ENCODE measurements around the gene POC1B.

Gene POC1B

DNA sequence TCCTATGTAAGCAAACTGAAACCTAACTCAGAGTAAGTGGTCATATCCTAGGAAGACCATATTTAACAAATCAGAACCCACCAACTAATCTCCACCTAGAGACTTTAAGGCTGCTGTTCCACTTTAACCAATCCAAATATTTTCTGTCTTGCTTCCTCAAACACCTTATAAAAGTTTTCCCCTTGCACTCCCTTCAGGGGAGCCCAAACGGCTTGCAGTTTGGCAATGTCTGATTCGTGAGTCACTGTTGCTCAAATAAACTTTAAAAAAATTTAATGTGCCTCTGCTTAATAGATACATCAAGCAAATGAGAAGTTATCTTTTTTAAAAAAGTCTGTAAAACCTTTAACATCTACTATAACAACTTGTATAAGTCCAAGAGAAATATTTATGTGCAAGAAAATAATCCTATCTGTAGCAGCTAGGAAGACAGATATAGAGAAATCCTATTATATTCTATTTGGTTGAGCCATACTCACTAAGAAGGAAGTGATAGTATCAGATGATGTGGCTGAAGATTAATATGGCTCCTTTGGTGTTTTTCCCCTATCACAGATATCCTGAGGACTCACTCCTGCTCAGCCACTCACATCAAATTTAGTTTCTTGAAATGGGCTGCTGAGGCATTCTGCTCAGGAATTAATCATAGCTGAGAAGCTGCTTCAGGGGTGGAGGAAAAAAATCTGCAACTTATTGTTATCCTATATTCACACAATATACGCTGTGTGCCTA, 108.4 kb downstream of the POC1B start:
- no peak for DNase-seq

- DNase-seq: no peak
These were observed 109.6 kb downstream of the POC1B start for GRCh38 chr12:89416049-89416792.

- no peak for DNase-seq
These were observed 111.0 kb downstream of the POC1B start for GRCh38 chr12:89414851-89415250.

DNA sequence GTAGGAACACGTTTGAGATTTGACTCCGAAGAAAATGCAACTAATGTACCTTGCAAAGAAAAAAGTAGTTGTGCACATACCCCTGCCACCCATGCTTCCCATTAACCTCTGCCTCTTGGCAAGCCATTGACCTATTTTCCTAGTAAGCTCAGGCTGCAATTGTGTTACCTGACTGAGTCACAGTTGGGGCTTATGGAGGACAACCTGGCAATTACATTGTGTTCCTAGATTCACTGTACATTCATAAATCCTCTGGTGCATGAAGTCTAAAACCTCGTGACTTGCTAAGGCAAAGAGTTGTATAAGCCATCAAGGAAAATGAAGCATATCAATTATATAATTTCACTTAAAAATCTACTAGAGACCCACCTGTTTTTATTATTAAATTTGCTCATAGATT, 111.5 kb downstream of the POC1B start:
- DNase-seq: no peak

- DNase-seq: no peak
These were observed 112.6 kb downstream of the POC1B start for GRCh38 chr12:89413234-89413633.

- no peak for DNase-seq
These were observed 113.2 kb downstream of the POC1B start for GRCh38 chr12:89412665-89413064.

GRCh38 chr12:89411846-89412245, 114.0 kb downstream of the POC1B start:
- no peak for DNase-seq

- no peak for DNase-seq
These were observed 114.6 kb downstream of the POC1B start for GRCh38 chr12:89411234-89411633.

GRCh38 chr12:89405626-89406345, 120.1 kb downstream of the POC1B start:
- DNase-seq: no peak

DNA sequence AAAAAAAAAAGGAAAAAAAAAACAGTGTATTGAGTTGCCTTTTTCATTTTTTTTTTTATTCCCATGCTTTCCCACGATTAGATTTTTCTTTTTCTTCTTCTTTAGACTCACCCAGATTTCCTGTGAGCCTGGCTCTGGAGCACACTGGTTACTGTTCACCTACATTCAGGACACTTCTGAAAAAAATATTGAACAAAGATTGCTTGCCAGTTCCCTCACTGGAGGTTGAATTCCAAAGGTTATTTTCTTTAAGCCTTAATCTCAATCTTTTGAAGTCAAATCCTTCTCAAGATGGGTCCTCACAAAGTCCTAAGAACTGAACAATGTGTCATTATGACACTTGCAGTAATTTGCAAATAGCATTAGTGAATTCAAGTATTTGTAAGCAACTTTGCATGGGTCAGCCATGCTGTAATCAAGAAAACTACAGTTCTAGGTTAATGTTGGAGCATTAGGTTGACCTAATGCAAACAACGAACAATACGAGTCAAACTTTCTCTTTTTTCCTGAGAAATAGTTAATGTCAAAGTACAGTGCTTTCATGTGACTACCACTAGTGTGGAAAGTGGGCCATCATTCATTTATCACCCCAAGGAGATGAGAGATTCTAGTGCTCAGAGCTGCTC, 124.3 kb downstream of the POC1B start:
- no peak for DNase-seq

GRCh38 chr12:89400415-89400814, 125.4 kb downstream of the POC1B start:
- DNase-seq: no peak

GRCh38 chr12:89395712-89396111, 130.1 kb downstream of the POC1B start:
- no peak for DNase-seq

- no peak for DNase-seq
These were observed 132.2 kb downstream of the POC1B start for GRCh38 chr12:89393551-89394121.

DNA sequence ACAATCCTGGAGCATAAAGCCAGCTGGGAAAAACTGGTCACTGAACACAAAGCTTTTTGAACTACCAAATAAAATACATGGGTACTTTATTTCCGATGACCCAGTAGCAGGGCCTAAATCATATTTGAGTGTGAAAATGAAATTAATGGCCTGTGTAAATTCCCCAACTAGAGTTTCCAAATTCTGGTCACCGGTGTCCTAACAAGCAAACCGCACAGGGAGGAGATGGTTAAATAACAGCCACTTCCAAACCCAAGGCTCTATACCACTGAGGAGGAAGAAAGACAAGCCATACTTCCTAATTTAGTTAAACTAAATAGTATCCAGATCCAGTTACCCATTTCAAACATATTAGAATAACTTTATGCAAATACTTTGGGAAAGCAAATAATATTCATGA, 133.5 kb downstream of the POC1B start:
- no peak for DNase-seq

DNA sequence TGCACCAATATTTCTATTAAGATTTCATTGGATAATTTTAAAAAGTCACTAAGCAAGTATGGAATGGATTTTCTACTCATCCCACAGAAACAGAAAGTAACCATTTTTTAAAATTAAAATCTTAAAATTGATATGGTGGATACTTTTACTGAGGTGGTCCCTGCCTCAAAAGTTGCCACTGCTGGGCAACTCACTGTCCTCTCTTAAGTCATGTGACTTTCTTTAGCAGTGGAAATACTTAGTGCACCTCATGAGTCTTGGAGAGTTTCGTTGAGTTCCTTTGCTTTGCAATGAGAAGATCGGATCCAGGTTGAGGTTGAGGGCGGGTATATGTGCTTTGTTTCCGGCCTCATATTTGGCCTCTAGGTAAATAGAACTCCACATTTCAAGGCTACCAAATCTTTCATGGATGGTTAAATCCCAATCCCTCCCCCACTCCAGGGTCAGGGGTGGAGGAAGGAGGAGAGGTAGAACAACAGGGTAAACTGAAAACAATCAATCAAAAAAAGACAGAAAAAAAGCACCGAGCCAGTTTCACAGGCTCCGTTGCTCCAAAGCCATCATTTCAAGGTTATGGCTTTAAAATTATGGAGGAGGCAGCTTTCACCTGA, 134.0 kb downstream of the POC1B start:
- no peak for DNase-seq

DNA sequence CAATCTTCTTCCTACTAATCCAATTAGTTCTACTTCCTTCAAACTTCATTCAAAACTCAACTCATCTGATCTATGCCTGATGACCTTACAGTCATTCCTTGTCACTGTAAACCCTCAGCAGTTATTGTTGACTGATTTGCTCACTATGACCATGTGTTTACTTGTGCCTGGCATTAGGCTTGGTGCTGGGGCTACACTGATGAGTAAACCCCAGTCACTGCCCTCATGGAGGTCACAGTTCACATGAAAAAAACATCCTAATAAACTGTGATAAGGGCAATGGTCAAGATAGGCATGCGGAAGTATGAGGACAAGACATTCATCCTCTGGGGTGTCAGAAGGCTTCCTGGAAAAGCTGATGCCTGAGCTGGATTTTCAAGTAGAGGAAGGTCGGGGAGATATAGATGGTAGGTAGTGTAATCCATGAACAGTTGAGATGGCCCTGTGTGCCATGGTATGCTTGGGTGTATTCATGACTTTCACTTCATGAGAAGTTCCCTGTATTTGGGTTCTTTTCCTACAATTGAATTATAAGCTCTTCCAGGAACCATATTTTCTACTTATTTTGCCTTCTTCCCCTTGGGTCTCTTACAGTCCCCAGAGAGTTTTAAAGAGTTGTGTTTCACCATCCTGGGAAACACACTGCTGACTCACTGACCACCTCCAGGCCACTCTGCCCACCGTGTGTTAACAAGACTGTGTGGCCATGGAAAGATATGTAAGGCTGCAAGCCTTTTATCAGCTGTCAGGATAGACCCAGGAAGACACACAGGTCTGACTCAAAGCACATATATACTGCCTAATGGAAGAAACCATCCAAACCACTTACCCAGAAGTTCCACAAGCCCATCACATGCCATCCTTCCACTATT, 134.8 kb downstream of the POC1B start:
- no peak for DNase-seq

DNA sequence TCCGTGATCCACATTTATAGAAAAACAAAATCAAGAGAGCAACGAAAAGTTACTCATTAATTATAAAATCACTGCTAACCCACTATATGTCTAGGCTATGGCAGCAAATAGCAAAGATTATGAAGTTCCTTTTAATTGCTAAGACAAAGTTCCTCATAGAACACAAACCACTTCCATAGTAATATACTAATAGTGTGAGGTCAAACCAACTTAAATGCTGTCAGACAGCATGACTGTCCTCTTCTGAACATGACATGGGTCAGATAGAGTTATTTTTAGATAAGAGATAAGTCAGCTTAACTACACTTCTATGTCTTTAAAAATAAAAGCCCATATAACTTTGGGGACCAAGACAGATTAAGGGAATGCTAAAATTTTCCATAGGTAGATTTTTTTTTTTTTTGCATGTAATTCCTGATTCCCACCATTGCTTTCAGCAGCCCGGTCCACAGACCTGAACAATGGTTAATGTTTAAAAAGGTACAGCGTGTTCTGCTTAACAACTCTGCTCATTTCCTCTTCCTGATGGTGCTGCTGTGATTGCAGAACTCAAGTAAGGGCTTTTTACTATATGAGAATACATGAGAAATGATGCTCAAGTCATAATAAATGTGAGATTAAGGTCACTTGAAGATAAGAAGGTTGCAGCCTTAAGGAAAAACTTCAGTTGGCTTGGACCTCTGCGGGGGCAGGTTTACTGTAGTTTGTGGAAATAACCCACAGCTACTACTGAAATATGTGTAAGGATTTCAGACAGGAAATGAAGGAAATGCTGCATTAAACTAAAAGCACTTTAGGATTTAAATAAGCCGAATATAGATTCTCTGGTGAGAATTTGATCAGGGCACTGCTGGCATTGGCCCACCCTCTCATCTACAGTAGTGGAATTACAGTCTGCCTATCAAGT, 135.8 kb downstream of the POC1B start:
- no peak for DNase-seq

- DNase-seq: no peak
These were observed 139.7 kb downstream of the POC1B start for GRCh38 chr12:89386138-89386537.

- no peak for DNase-seq
These were observed 141.0 kb downstream of the POC1B start for GRCh38 chr12:89384807-89385206.

- DNase-seq: no peak
These were observed 141.6 kb downstream of the POC1B start for GRCh38 chr12:89384050-89384758.
